ENCODE results near the gene AFMID. TPM values are rescaled to one million over a fixed set of nuclear protein-coding genes. Genes with fewer than 3 reads are reported as not detected.

Gene AFMID
- total RNA-seq, 1 experiment from 2014 or later = 30.4 TPM

- DNase-seq = peak; percentile 84 to 90
- Histone ChIP-seq H4K20me1 (ENCODE audit: insufficient read depth) (no peaks in the 10 kb centered on the region), H2AFZ (no peak overlapping the region), H3K9me2 (ENCODE audit: insufficient read depth) (no peaks in the 10 kb centered on the region), H3K4me3 (no peak overlapping the region; the same call in 1 of the 2 replicates), H3K27me3 (ENCODE audit: insufficient read depth, low read depth) (no peaks in the 10 kb centered on the region), H3F3A (ENCODE audit: insufficient read depth, low read depth) (peaks cover 36% of the 10 kb centered on the region; the same call in 1 of the 2 replicates), H3K4me1 (replicated peaks; ENCODE audit: insufficient read depth) (peaks cover 53% of the 10 kb centered on the region), H3K79me2 (ENCODE audit: low read depth) (no peaks in the 10 kb centered on the region), H3K4me2 (peak overlapping the region; percentile 67), H3K9me3 (ENCODE audit: insufficient read depth, low read depth) (no peaks in the 10 kb centered on the region), H3K27ac (peak overlapping the region; percentile 93), H3K36me3 (ENCODE audit: low read depth) (no peaks in the 10 kb centered on the region)
- TF ChIP-seq CTCF (conservative IDR thresholded peaks at IDR 0.05) = no peak
- no peak for TF ChIP-seq EZH2 (IDR thresholded peaks at IDR 0.05; ENCODE audit: low read depth)
- no TSS peak for BruUV-seq (replicated peaks)
- ChIA-PET POLR2A (ENCODE audit: unreplicated experiment) (interaction anchor here (0.6 to 0.7 kb wide), 5 partner anchors 16 to 247 kb away, joined by 3 to 21 read pairs (median 4); no protein-coding TSS in a partner anchor), CTCF (interaction anchor here (1.4 to 1.8 kb wide), 2 partner anchors 29 to 60 kb away, joined by 4 to 6 read pairs; no protein-coding TSS in a partner anchor)
- intact Hi-C loops (cut with micrococcal nuclease; ENCODE audit: unreplicated experiment) = no loop called here
These were observed 42.2 kb upstream of the AFMID start for GRCh38 chr17:78144736-78145641.

GRCh38 chr17:78146471-78146869 is 40.7 kb upstream of the AFMID start:
- Histone ChIP-seq H3K36me3 (ENCODE audit: low read depth) (no peaks in the 10 kb centered on the region), H3F3A (ENCODE audit: insufficient read depth, low read depth) (peaks cover 34% of the 10 kb centered on the region; the same call in 1 of the 2 replicates), H3K27ac (no peak overlapping the region), H3K9me3 (ENCODE audit: insufficient read depth, low read depth) (no peaks in the 10 kb centered on the region), H3K4me1 (replicated peaks; ENCODE audit: insufficient read depth) (peaks cover 44% of the 10 kb centered on the region), H2AFZ (no peak overlapping the region), H4K20me1 (ENCODE audit: insufficient read depth) (no peaks in the 10 kb centered on the region), H3K79me2 (ENCODE audit: low read depth) (no peaks in the 10 kb centered on the region), H3K27me3 (ENCODE audit: insufficient read depth, low read depth) (no peaks in the 10 kb centered on the region), H3K9me2 (ENCODE audit: insufficient read depth) (no peaks in the 10 kb centered on the region), H3K4me2 (no peak overlapping the region), H3K4me3 (no peak overlapping the region)
- intact Hi-C loops (cut with micrococcal nuclease; ENCODE audit: unreplicated experiment) = no loop called here
- no TSS peak for BruUV-seq (replicated peaks)
- DNase-seq = no peak
- TF ChIP-seq EZH2 (IDR thresholded peaks at IDR 0.05; ENCODE audit: low read depth) = no peak
- TF ChIP-seq CTCF (conservative IDR thresholded peaks at IDR 0.05) = no peak
- ChIA-PET CTCF (no interaction called here), POLR2A (ENCODE audit: unreplicated experiment) (no interaction called here)

GRCh38 chr17:78146881-78147280 is 40.3 kb upstream of the AFMID start:
- Histone ChIP-seq H3K36me3 (ENCODE audit: low read depth) (no peaks in the 10 kb centered on the region), H3K27me3 (ENCODE audit: insufficient read depth, low read depth) (no peaks in the 10 kb centered on the region), H4K20me1 (ENCODE audit: insufficient read depth) (no peaks in the 10 kb centered on the region), H3K4me3 (no peak overlapping the region), H3F3A (ENCODE audit: insufficient read depth, low read depth) (peaks cover 30% of the 10 kb centered on the region; the same call in 1 of the 2 replicates), H2AFZ (no peak overlapping the region), H3K4me2 (no peak overlapping the region), H3K4me1 (replicated peaks; ENCODE audit: insufficient read depth) (peaks cover 40% of the 10 kb centered on the region), H3K79me2 (ENCODE audit: low read depth) (no peaks in the 10 kb centered on the region), H3K27ac (no peak overlapping the region), H3K9me2 (ENCODE audit: insufficient read depth) (no peaks in the 10 kb centered on the region), H3K9me3 (ENCODE audit: insufficient read depth, low read depth) (no peaks in the 10 kb centered on the region)
- intact Hi-C loops (cut with micrococcal nuclease; ENCODE audit: unreplicated experiment) = no loop called here
- ChIA-PET POLR2A (ENCODE audit: unreplicated experiment) (no interaction called here), CTCF (no interaction called here)
- DNase-seq = no peak
- TF ChIP-seq CTCF (conservative IDR thresholded peaks at IDR 0.05) = no peak
- TF ChIP-seq EZH2 (IDR thresholded peaks at IDR 0.05; ENCODE audit: low read depth) = no peak
- no TSS peak for BruUV-seq (replicated peaks)
